ENCODE data around the gene PIK3CA.
"Not testable (repeated sequence)": the region's sequence is repeated elsewhere in the genome, so short reads cannot be mapped to it uniquely, and the experiment has no call there.

PIK3CA gene

GRCh38 chr3:179147873-179148615, at the start of gene PIK3CA:
Gene PIK3CA (plus strand): TSS chr3:179148357. CDS start chr3:179198826, 50,469 bp downstream.
- DNase-seq (ENCODE audit: low read depth), result peak; percentile 92

GRCh38 chr3:179098388-179099077, 49.6 kb upstream of the PIK3CA start:
- no peak for DNase-seq (ENCODE audit: low read depth)

- no peak for DNase-seq (ENCODE audit: low read depth)
Measured at GRCh38 chr3:179100652-179101051, 47.5 kb upstream of the PIK3CA start.

GRCh38 chr3:179105881-179106280, 42.3 kb upstream of the PIK3CA start:
- no peak for DNase-seq (ENCODE audit: low read depth)

- DNase-seq (ENCODE audit: low read depth), result no peak
Measured at GRCh38 chr3:179107617-179108016, 40.5 kb upstream of the PIK3CA start.

GRCh38 chr3:179108086-179108485, 40.1 kb upstream of the PIK3CA start:
- DNase-seq (ENCODE audit: low read depth), result no peak

- no peak for DNase-seq (ENCODE audit: low read depth)
Measured at GRCh38 chr3:179113903-179114302, 34.3 kb upstream of the PIK3CA start.

GRCh38 chr3:179115444-179115843, 32.7 kb upstream of the PIK3CA start:
- DNase-seq (ENCODE audit: low read depth), result not testable (repeated sequence)

GRCh38 chr3:179116816-179117215, 31.3 kb upstream of the PIK3CA start:
- DNase-seq (ENCODE audit: low read depth), result no peak

- not testable (repeated sequence) for DNase-seq (ENCODE audit: low read depth)
Measured at GRCh38 chr3:179132191-179132890, 15.8 kb upstream of the PIK3CA start.

GRCh38 chr3:179133575-179133974, 14.6 kb upstream of the PIK3CA start:
- no peak for DNase-seq (ENCODE audit: low read depth)

GRCh38 chr3:179136195-179136594, 12.0 kb upstream of the PIK3CA start:
- DNase-seq (ENCODE audit: low read depth), result no peak

- no peak for DNase-seq (ENCODE audit: low read depth)
Measured at GRCh38 chr3:179141890-179142289, 6.3 kb upstream of the PIK3CA start.

- DNase-seq (ENCODE audit: low read depth), result no peak
Measured at GRCh38 chr3:179146911-179147513, 1.1 kb upstream of the PIK3CA start.

GRCh38 chr3:179147514-179147872, 664 bp upstream of the PIK3CA start:
- DNase-seq (ENCODE audit: low read depth), result peak; percentile 33

- DNase-seq (ENCODE audit: low read depth), result no peak
Measured at GRCh38 chr3:179148616-179149405, 654 bp downstream of the PIK3CA start.

GRCh38 chr3:179149406-179149867, 1.3 kb downstream of the PIK3CA start:
- DNase-seq (ENCODE audit: low read depth), result no peak

- DNase-seq (ENCODE audit: low read depth), result no peak
Measured at GRCh38 chr3:179149951-179150350, 1.8 kb downstream of the PIK3CA start.

GRCh38 chr3:179150610-179151009, 2.5 kb downstream of the PIK3CA start:
- DNase-seq (ENCODE audit: low read depth), result no peak

- no peak for DNase-seq (ENCODE audit: low read depth)
Measured at GRCh38 chr3:179151474-179151873, 3.3 kb downstream of the PIK3CA start.

GRCh38 chr3:179156170-179156569, 8.0 kb downstream of the PIK3CA start:
- no peak for DNase-seq (ENCODE audit: low read depth)

- DNase-seq (ENCODE audit: low read depth), result no peak
Measured at GRCh38 chr3:179156775-179157174, 8.6 kb downstream of the PIK3CA start.

All from stimulated activated CD8-positive, alpha-beta memory T cell treated with anti-CD3 and anti-CD28 coated beads, Interleukin-12 subunit alpha, Interleukin-12 subunit beta, amount 100 ng/mL, for 1 hour (primary cell).